B cell (primary cell): ENCODE data around the gene KCNJ5. TPM values are rescaled to one million over a fixed set of nuclear protein-coding genes. Genes with fewer than 3 reads are reported as not detected.

Source experiments
- ATAC-seq: fragments of 200-7000 bp; cut with Tn5 transposase; one replicate; pipeline ENCODE4 v1.10.0; 2021; ENCODE audit warnings: low read depth, mild to moderate bottlenecking, moderate number of reproducible peaks, moderate library complexity
- CTCF ChIA-PET: fragments of 350-600 bp; sonication (Branson Sonifier 250); formaldehyde crosslinking; loops from one replicate; lab custom pipeline; 2021; ENCODE audit warnings: antibody characterized with exemption, inconsistent platforms; lab: Charles Lee
- POLR2A ChIA-PET: fragments of 350-600 bp; sonication (Branson Sonifier 250); formaldehyde crosslinking; loops from one replicate; lab custom pipeline; 2021; ENCODE audit warnings: antibody characterized with exemption; lab: Charles Lee
- DNase-seq: peaks from one replicate; pipeline ENCODE4 v3.0.0; 2013
- H2AFZ ChIP-seq: 2 replicates; pipeline ENCODE4 v1.6.1; 2012; ENCODE audit warnings: mild to moderate bottlenecking, low read depth, low read length; ENCODE audit not compliant: insufficient read depth, poor library complexity, severe bottlenecking
- H3K27ac ChIP-seq, 2 donors: 1 replicate in 1 of 2; 2 replicates in 1 of 2; pipeline ENCODE4 v1.5.1; 2012 to 2013; ENCODE audit warnings: low read length in 2 of 2, mild to moderate bottlenecking in 2 of 2, moderate library complexity in 1 of 2
- H3K27me3 ChIP-seq, 4 experiments: fragments of 200-600 bp in 1 of 4; sonication (generic) in 1 of 4; replicated peaks in 1 of 4; 1 replicate in 2 of 4; 2 replicates in 2 of 4; pipeline versions ENCODE4 v1.6.1 to v1.7.0; 2013 to 2016; ENCODE audit warnings: low read length in 3 of 4, mild to moderate bottlenecking in 2 of 4, mixed read lengths in 1 of 4, moderate library complexity in 1 of 4; ENCODE audit not compliant: insufficient read depth in 4 of 4, control insufficient read depth in 3 of 4; ENCODE audit errors: control extremely low read depth in 1 of 4
- H3K36me3 ChIP-seq, 2 experiments: replicated peaks in 1 of 2; 1 replicate in 1 of 2; 2 replicates in 1 of 2; pipeline versions ENCODE4 v1.6.1 to v1.7.1; 2013; ENCODE audit warnings: low read length in 1 of 2; ENCODE audit not compliant: insufficient read depth in 2 of 2, control insufficient read depth in 1 of 2; ENCODE audit errors: control extremely low read depth in 1 of 2, extremely low read depth in 1 of 2
- H3K4me1 ChIP-seq, 2 donors: fragments of 200-600 bp in 1 of 2; sonication (generic) in 1 of 2; 1 replicate in 1 of 2; 2 replicates in 1 of 2; pipeline versions ENCODE4 v1.5.1 to v1.6.1; 2013 to 2017; ENCODE audit warnings: low read length in 2 of 2; ENCODE audit not compliant: control insufficient read depth in 2 of 2, insufficient read depth in 2 of 2
- H3K4me2 ChIP-seq: replicated peaks from 2 replicates; pipeline ENCODE3; 2012; ENCODE audit warnings: mild to moderate bottlenecking, low read depth, low read length; ENCODE audit not compliant: poor library complexity, severe bottlenecking
- H3K4me3 ChIP-seq, 5 experiments: fragments of 200-600 bp in 1 of 5; sonication (generic) in 1 of 5; 1 replicate in 3 of 5; 2 replicates in 2 of 5; pipeline versions ENCODE4 v1.5.1 to v1.7.0; 2011 to 2016; ENCODE audit warnings: low read length in 4 of 5, mild to moderate bottlenecking in 4 of 5, low read depth in 2 of 5, control low read depth in 1 of 5, moderate library complexity in 1 of 5; ENCODE audit not compliant: insufficient read depth in 1 of 5; ENCODE audit errors: control extremely low read depth in 1 of 5, extremely low read depth in 1 of 5
- H3K79me2 ChIP-seq: fragments of 200-600 bp; sonication (generic); one replicate; pipeline ENCODE4 v1.6.0; 2016; ENCODE audit warnings: low read length; ENCODE audit not compliant: control insufficient read depth, insufficient read depth
- H3K9ac ChIP-seq: fragments of 200-600 bp; sonication (generic); 2 replicates; pipeline ENCODE4 v1.6.1; 2017; ENCODE audit warnings: mild to moderate bottlenecking, low read length, moderate library complexity
- H3K9me3 ChIP-seq, 3 donors: one replicate each; pipeline versions ENCODE4 v1.6.1 to v1.7.1; 2013; ENCODE audit warnings: low read length in 2 of 3; ENCODE audit not compliant: control insufficient read depth in 2 of 3, insufficient read depth in 1 of 3; ENCODE audit errors: control extremely low read depth in 1 of 3
- H4K20me1 ChIP-seq: 2 replicates; pipeline ENCODE4 v1.6.0; 2012; ENCODE audit warnings: mild to moderate bottlenecking, low read length; ENCODE audit not compliant: insufficient read depth, control insufficient read depth, poor library complexity, severe bottlenecking
- H3K27ac Mint-ChIP-seq: one replicate; pipeline ENCODE4 v1.8.0; 2021; ENCODE audit warnings: mixed read lengths
- H3K27me3 Mint-ChIP-seq: one replicate; pipeline ENCODE4 v1.8.0; 2021; ENCODE audit warnings: mixed read lengths
- H3K4me1 Mint-ChIP-seq: one replicate; pipeline ENCODE4 v1.8.0; 2021; ENCODE audit warnings: mixed read lengths
- H3K4me3 Mint-ChIP-seq: one replicate; pipeline ENCODE4 v1.8.0; 2021; ENCODE audit warnings: mixed read lengths
- H3K9me3 Mint-ChIP-seq: one replicate; pipeline ENCODE4 v1.8.0; 2022; ENCODE audit warnings: mixed read lengths; ENCODE audit not compliant: insufficient read depth
- CTCF ChIP-seq: fragments of 200-600 bp; IDR thresholded peaks from one replicate; pipeline ENCODE4 v1.8.0; 2022; ENCODE audit warnings: antibody characterized with exemption, mild to moderate bottlenecking
- EZH2 ChIP-seq: IDR thresholded peaks from 2 replicates; pipeline ENCODE4 v1.6.1; 2012; ENCODE audit warnings: borderline replicate concordance, low read depth, mild to moderate bottlenecking, moderate library complexity, low read length; ENCODE audit not compliant: insufficient read depth, poor library complexity, severe bottlenecking
- WGBS: methylation state at CpG from one replicate; pipeline ENCODE4 v1.1.5; 2013; ENCODE audit warnings: missing lambda C conversion rate; ENCODE audit not compliant: insufficient coverage; 5-methylcytosine and 5-hydroxymethylcytosine counted together
- intact Hi-C: fragments of 100-400 bp; cut with micrococcal nuclease; formaldehyde crosslinking; loops from one replicate; pipeline ENCODE4 v1.10.0; 2022
- polyA plus RNA-seq: library from polyadenylated mRNA; depleted of rRNA; stranded (reverse); fragments of >200 nt; gene quantifications from 2 replicates; pipeline ENCODE4 v1.2.3, GENCODE V29; 2012
- total RNA-seq, 2 donors: library from RNA; stranded (reverse); fragments of 120-200 nt in 1 of 2; gene quantifications; 1 replicate in 1 of 2; 2 replicates in 1 of 2; pipeline versions ENCODE4 v1.2.3 to v1.2.4, GENCODE V29; 2013 to 2022

The KCNJ5 gene
- total and polyA plus RNA-seq, 2 donors (not counting 1 experiment from before 2014, with no cell fraction given): 0.01 TPM; not detected in 1

GRCh38 chr11:128896356-128896755 is 5.2 kb downstream of the KCNJ5 start:
- peaks cover 78% of the 10 kb centered on the region for H3K27me3 Mint-ChIP-seq

GRCh38 chr11:128897826-128898225 is 6.7 kb downstream of the KCNJ5 start:
- Histone ChIP-seq H3K4me3 (no peak overlapping the region), H4K20me1 (no peaks in the 10 kb centered on the region), H3K4me2 (no peak overlapping the region), H3K79me2 (no peaks in the 10 kb centered on the region), H3K4me1 (peaks cover 6 to 8% of the 10 kb centered on the region in 2 donors), H3K36me3 (no peaks in the 10 kb centered on the region), H3K27me3 (peaks cover 0 to 77% (median 52%) of the 10 kb centered on the region in 4 experiments), H2AFZ (no peak overlapping the region), H3K27ac (no peak overlapping the region), H3K9ac (no peak overlapping the region), H3K9me3 (no peaks in the 10 kb centered on the region)
- no peak for DNase-seq
- WGBS: no CpG with 5 or more reads among the region's 1 CpG
- intact Hi-C loops: no loop called here
- Mint-ChIP-seq H3K4me3 (no peak overlapping the region), H3K4me1 (peaks cover 12% of the 10 kb centered on the region), H3K9me3 (no peaks in the 10 kb centered on the region), H3K27ac (no peak overlapping the region), H3K27me3 (peaks cover 72% of the 10 kb centered on the region)
- no peak for ATAC-seq
- CTCF ChIA-PET: interaction anchor here (0.8 kb wide), 1 partner anchor 12 kb away, joined by 4 read pairs; no protein-coding TSS in a partner anchor
- TF ChIP-seq EZH2 (no peak), CTCF (no peak)
- POLR2A ChIA-PET: no interaction called here

More at GRCh38 chr11:128896356-128896755, 5.2 kb downstream of the KCNJ5 start:
- CTCF ChIA-PET: no interaction called here
- TF ChIP-seq CTCF: no peak
- TF ChIP-seq EZH2: no peak
- no peak overlapping the region for H3K9ac ChIP-seq
- H3K4me3 Mint-ChIP-seq: no peak overlapping the region
- H3K9me3 ChIP-seq: peaks cover 0 to 6% (median 0%) of the 10 kb centered on the region in 3 donors
- no peak overlapping the region for H3K4me3 ChIP-seq
- H3K4me1 ChIP-seq: peaks cover 17 to 20% of the 10 kb centered on the region in 2 donors
- H3K79me2 ChIP-seq: no peaks in the 10 kb centered on the region
- ATAC-seq (no peak), DNase-seq (no peak)
- no peak overlapping the region for H3K4me2 ChIP-seq
- 69% methylated on average over 2 of the region's 2 CpGs for WGBS
- intact Hi-C loops: no loop called here
- no peak overlapping the region for H2AFZ ChIP-seq
- H3K27ac ChIP-seq: no peak overlapping the region
- H3K36me3 ChIP-seq: no peaks in the 10 kb centered on the region
- H3K4me1 Mint-ChIP-seq: peaks cover 22% of the 10 kb centered on the region
- no peaks in the 10 kb centered on the region for H3K9me3 Mint-ChIP-seq
- peaks cover 0 to 77% (median 58%) of the 10 kb centered on the region in 4 experiments for H3K27me3 ChIP-seq
- POLR2A ChIA-PET: no interaction called here
- no peak overlapping the region for H3K27ac Mint-ChIP-seq
- H4K20me1 ChIP-seq: no peaks in the 10 kb centered on the region
